Endothelial cell of umbilical vein (primary cell): ENCODE data around the gene CLCN2. TPM values are rescaled to one million over a fixed set of nuclear protein-coding genes. Genes with fewer than 3 reads are reported as not detected.

ENCODE experiments used
- BruUV-seq: library from RNA; stranded (reverse); fragments of 400-500 nt; replicated peaks from 2 replicates; lab custom pipeline; 2021; lab: Mats Ljungman, UMichigan
- CTCF ChIA-PET: fragments of 300-600, 350-600 bp; sonication (Branson Sonifier 250); formaldehyde crosslinking; loops from one replicate; lab custom pipeline; 2021; ENCODE audit warnings: antibody characterized with exemption, inconsistent platforms; lab: Charles Lee
- POLR2A ChIA-PET: fragments of 300-600, 350-600 bp; sonication (Branson Sonifier 250); formaldehyde crosslinking; loops from one replicate; lab custom pipeline; 2021; ENCODE audit warnings: antibody characterized with exemption, inconsistent platforms; lab: Charles Lee
- DNase-seq: peaks from one replicate; pipeline ENCODE4 v3.0.0-alpha.2; 2011; ENCODE audit warnings: low read depth, low spot score
- FAIRE-seq: peaks from 2 replicates; lab custom pipeline; 2011; peaks lifted over from hg19 to GRCh38; lab: Jason Lieb, UNC
- H2AFZ ChIP-seq: 2 replicates; pipeline ENCODE4 v1.6.0; 2012; ENCODE audit warnings: low read depth, low read length, control low read depth, inconsistent platforms
- H3K27ac ChIP-seq: 2 replicates; pipeline ENCODE4 v1.5.1; 2011; ENCODE audit warnings: low read depth, mild to moderate bottlenecking, control low read depth, low read length, moderate library complexity; ENCODE audit not compliant: insufficient read depth
- H3K27me3 ChIP-seq, 2 experiments: 2 replicates each; pipeline versions ENCODE4 v1.6.0 to v1.6.1; 2011; ENCODE audit warnings: low read length in 2 of 2, mixed read lengths in 1 of 2; ENCODE audit not compliant: control insufficient read depth in 2 of 2, insufficient read depth in 2 of 2
- H3K36me3 ChIP-seq, 2 experiments: 2 replicates in 1 of 2; 3 replicates in 1 of 2; pipeline ENCODE4 v1.5.1; 2011; ENCODE audit warnings: low read length in 2 of 2, mild to moderate bottlenecking in 1 of 2, moderate library complexity in 1 of 2; ENCODE audit not compliant: control insufficient read depth in 2 of 2, insufficient read depth in 2 of 2; ENCODE audit errors: extremely low read depth in 1 of 2
- H3K4me1 ChIP-seq: 3 replicates; pipeline ENCODE4 v1.5.1; 2011; ENCODE audit warnings: mild to moderate bottlenecking, low read length; ENCODE audit not compliant: control insufficient read depth, insufficient read depth; ENCODE audit errors: extremely low read depth
- H3K4me2 ChIP-seq: 2 replicates; pipeline ENCODE4 v1.6.1; 2011; ENCODE audit warnings: low read length, control low read depth, mixed read lengths; ENCODE audit not compliant: insufficient read depth
- H3K4me3 ChIP-seq, 3 experiments: fragments of 200-600 bp in 1 of 3; sonication (generic), shearing (Covaris generic) in 1 of 3; replicated peaks in 1 of 3; 2 replicates each; pipeline ENCODE4 v1.5.1; 2011 to 2016; ENCODE audit warnings: control low read depth in 3 of 3, low read length in 3 of 3, mild to moderate bottlenecking in 2 of 3, inconsistent platforms in 1 of 3, low read depth in 1 of 3, moderate library complexity in 1 of 3; ENCODE audit not compliant: insufficient read depth in 1 of 3
- H3K79me2 ChIP-seq: 2 replicates; pipeline ENCODE4 v1.6.0; 2012; ENCODE audit warnings: low read length, inconsistent platforms; ENCODE audit not compliant: control insufficient read depth, insufficient read depth
- H3K9ac ChIP-seq: replicated peaks from 2 replicates; pipeline ENCODE3; 2011; ENCODE audit warnings: low read length, control low read depth; ENCODE audit not compliant: insufficient read depth; ENCODE audit errors: extremely low read depth
- H3K9me1 ChIP-seq: replicated peaks from 3 replicates; pipeline ENCODE4 v1.6.0; 2011; ENCODE audit warnings: mild to moderate bottlenecking, low read length; ENCODE audit not compliant: control insufficient read depth, insufficient read depth; ENCODE audit errors: extremely low read depth
- H3K9me3 ChIP-seq: replicated peaks from 2 replicates; pipeline ENCODE4 v1.5.1; 2012; ENCODE audit warnings: low read length, inconsistent platforms; ENCODE audit not compliant: control insufficient read depth, insufficient read depth
- H4K20me1 ChIP-seq: replicated peaks from 2 replicates; pipeline ENCODE3; 2011; ENCODE audit warnings: mild to moderate bottlenecking, low read length; ENCODE audit not compliant: control insufficient read depth, insufficient read depth; ENCODE audit errors: extremely low read depth
- EZH2 ChIP-seq: IDR thresholded peaks from 2 replicates; pipeline ENCODE4 v1.6.1; 2012; ENCODE audit warnings: borderline replicate concordance, low read depth, mild to moderate bottlenecking, moderate library complexity, low read length, inconsistent platforms; ENCODE audit not compliant: severe bottlenecking
- FOS ChIP-seq: IDR thresholded peaks from 2 replicates; pipeline ENCODE4 v1.6.1; 2011; ENCODE audit warnings: mild to moderate bottlenecking, low read length, moderate library complexity, borderline replicate concordance; ENCODE audit not compliant: insufficient read depth
- GATA2 ChIP-seq: IDR thresholded peaks from 2 replicates; pipeline ENCODE4 v1.7.0; 2011; ENCODE audit warnings: low read depth, mild to moderate bottlenecking, moderate library complexity, mixed read lengths, low read length; ENCODE audit not compliant: insufficient read length, insufficient read depth
- JUN ChIP-seq: IDR thresholded peaks from 2 replicates; pipeline ENCODE4 v1.6.1; 2011; ENCODE audit warnings: borderline replicate concordance, low read depth; ENCODE audit not compliant: insufficient read length, insufficient read depth
- MYC ChIP-seq: IDR thresholded peaks from one replicate; pipeline ENCODE4 v1.6.1; 2011; ENCODE audit warnings: mild to moderate bottlenecking, low read depth, low read length
- POLR2A ChIP-seq: IDR thresholded peaks from 2 replicates; pipeline ENCODE4 v1.6.1; 2012; ENCODE audit warnings: low read depth, mild to moderate bottlenecking, control low read depth, low read length
- POLR2AphosphoS5 ChIP-seq: IDR thresholded peaks from 2 replicates; pipeline ENCODE4 v1.6.1; 2012; ENCODE audit warnings: low read depth, mild to moderate bottlenecking, control low read depth, low read length, moderate library complexity; ENCODE audit not compliant: insufficient read depth
- dilution Hi-C: fragments of 300-500 bp; cut with MboI; formaldehyde crosslinking; loops from one replicate; pipeline ENCODE4 v1.15.0; 2019; ENCODE audit warnings: low sequenced_read_pairs; ENCODE audit not compliant: extremely low pct_ligation_motif_present
- intact Hi-C: fragments of 100-400 bp; cut with micrococcal nuclease; formaldehyde crosslinking; loops from one replicate; pipeline ENCODE4 v1.10.0; 2022
- polyA plus RNA-seq, 4 experiments: library from polyadenylated mRNA; depleted of rRNA in 3 of 4; stranded (reverse) in 3 of 4; unstranded in 1 of 4; fragments of >200 nt; gene quantifications; 2 replicates each; pipeline versions ENCODE4 v1.2.1 to v1.2.3, GENCODE V29; 2011 to 2012; ENCODE audit warnings: missing spikeins in 1 of 4
- total RNA-seq: library from RNA; stranded (reverse); gene quantifications from 2 replicates; pipeline ENCODE4 v1.2.3, GENCODE V29; 2021
- TF ChIP-seq, protein P1 (sequence below): IDR thresholded peaks from 2 replicates; pipeline ENCODE4 v1.6.1; 2011; ENCODE audit not compliant: insufficient read depth, insufficient read length
- TF ChIP-seq, protein P2 (sequence below), 2 donors: IDR thresholded peaks; 1 replicate in 1 of 2; 2 replicates in 1 of 2; pipeline ENCODE4 v1.5.1; 2011; ENCODE audit warnings: low read length in 2 of 2, mild to moderate bottlenecking in 2 of 2, moderate library complexity in 2 of 2, control low read depth in 1 of 2, inconsistent platforms in 1 of 2, low read depth in 1 of 2; ENCODE audit not compliant: insufficient read depth in 1 of 2; ENCODE audit errors: extremely low read depth in 1 of 2

Gene CLCN2
- total and polyA plus RNA-seq, 2 donors (not counting 3 experiments of a cell fraction or from before 2014, with no cell fraction given), result 3.5 to 6.5 TPM

DNA sequence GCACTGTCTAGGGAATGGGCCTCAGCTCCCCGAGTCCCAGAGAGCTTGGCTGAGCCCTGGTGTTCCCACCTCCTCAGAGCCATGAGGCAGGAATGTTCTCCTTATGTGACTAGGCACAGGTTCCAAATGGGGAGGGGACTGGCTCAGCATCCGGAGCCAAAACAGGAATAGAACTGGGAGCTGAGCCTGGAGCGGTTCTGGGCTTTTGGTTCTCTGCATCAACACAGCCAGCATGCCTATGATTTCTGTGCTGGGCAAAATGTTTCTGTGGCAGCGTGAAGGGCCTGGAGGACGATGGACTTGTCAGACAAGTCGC, 24.0 kb downstream of the CLCN2 start, which contains the start of gene FAM131A:
Gene FAM131A, plus strand, starts transcription at position 202 of the 316 bp plus-strand sequence. Its CDS starts 31 bp downstream, at position 233.
- BruUV-seq, result no TSS peak
- no peaks in the 10 kb centered on the region for H4K20me1 ChIP-seq
- peak within 1 kb of the TSS; percentile 73 for H3K4me2 ChIP-seq
- CTCF ChIA-PET, result interaction anchor here (0.7 to 2.2 kb wide), 11 partner anchors 8 to 442 kb away, joined by 3 to 7 read pairs (median 4); partner anchors contain the start of gene EIF2B5
- H3K9ac ChIP-seq, result peak within 1 kb of the TSS; percentile 76
- POLR2A ChIA-PET, result interaction anchor here (0.6 to 1.0 kb wide), 3 partner anchors 22 to 186 kb away, joined by 3 to 5 read pairs (median 4); no protein-coding TSS in a partner anchor
- peak within 1 kb of the TSS; percentile 99 for H3K27ac ChIP-seq
- FAIRE-seq, result peak; percentile 35
- no peaks in the 10 kb centered on the region for H3K27me3 ChIP-seq
- peaks cover 48% of the 10 kb centered on the region for H3K79me2 ChIP-seq
- peak within 1 kb of the TSS; percentile 31 to 62 (median 54) for H3K4me3 ChIP-seq
- no peaks in the 10 kb centered on the region for H3K9me3 ChIP-seq
- H3K9me1 ChIP-seq, result no peaks in the 10 kb centered on the region
- dilution Hi-C loops, result no loop called here
- intact Hi-C loops, result loop anchor here (10.0 kb wide), 1 partner anchor 1597 kb away; the partner anchor contains the start of gene TRA2B
- peaks cover 14 to 18% of the 10 kb centered on the region in 2 experiments for H3K36me3 ChIP-seq
- peak within 1 kb of the TSS; percentile 24 for H2AFZ ChIP-seq
- H3K4me1 ChIP-seq, result peaks cover 69% of the 10 kb centered on the region
- peak; percentile 12 for DNase-seq
- TF ChIP-seq EZH2 (no peak), POLR2AphosphoS5 (no peak), FOS (no peak), MYC (no peak), GATA2 (no peak), POLR2A (no peak), JUN (no peak)
- TF ChIP-seq, protein P1, sequence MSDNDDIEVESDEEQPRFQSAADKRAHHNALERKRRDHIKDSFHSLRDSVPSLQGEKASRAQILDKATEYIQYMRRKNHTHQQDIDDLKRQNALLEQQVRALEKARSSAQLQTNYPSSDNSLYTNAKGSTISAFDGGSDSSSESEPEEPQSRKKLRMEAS, result no peak
- TF ChIP-seq, protein P2, sequence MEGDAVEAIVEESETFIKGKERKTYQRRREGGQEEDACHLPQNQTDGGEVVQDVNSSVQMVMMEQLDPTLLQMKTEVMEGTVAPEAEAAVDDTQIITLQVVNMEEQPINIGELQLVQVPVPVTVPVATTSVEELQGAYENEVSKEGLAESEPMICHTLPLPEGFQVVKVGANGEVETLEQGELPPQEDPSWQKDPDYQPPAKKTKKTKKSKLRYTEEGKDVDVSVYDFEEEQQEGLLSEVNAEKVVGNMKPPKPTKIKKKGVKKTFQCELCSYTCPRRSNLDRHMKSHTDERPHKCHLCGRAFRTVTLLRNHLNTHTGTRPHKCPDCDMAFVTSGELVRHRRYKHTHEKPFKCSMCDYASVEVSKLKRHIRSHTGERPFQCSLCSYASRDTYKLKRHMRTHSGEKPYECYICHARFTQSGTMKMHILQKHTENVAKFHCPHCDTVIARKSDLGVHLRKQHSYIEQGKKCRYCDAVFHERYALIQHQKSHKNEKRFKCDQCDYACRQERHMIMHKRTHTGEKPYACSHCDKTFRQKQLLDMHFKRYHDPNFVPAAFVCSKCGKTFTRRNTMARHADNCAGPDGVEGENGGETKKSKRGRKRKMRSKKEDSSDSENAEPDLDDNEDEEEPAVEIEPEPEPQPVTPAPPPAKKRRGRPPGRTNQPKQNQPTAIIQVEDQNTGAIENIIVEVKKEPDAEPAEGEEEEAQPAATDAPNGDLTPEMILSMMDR (IDR thresholded peaks at IDR 0.05; ENCODE audit: extremely low read depth in 1 of 2, insufficient read depth in 1 of 2, low read depth in 1 of 2, low read length in 2 of 2), result no peak
